HG02840 (cell line): Measurements from ENCODE around the gene EPX.
"Not testable (repeated sequence)": the region's sequence is repeated elsewhere in the genome, so short reads cannot be mapped to it uniquely, and the experiment has no call there.

Source experiments
- ATAC-seq: cut with Tn5 transposase; IDR thresholded peaks from one replicate; pipeline ENCODE4 v1.9.1; 2021; ENCODE audit warnings: mild to moderate bottlenecking, moderate library complexity, moderate number of reproducible peaks; ENCODE audit not compliant: unreplicated experiment, low FRiP score

Gene EPX

GRCh38 chr17:58192612-58193011, at the start of gene EPX:
EPX (plus strand) TSS chr17:58192726; CDS start chr17:58192847, 121 bp downstream.
- ATAC-seq, result no peak

GRCh38 chr17:58143335-58143734, 49.2 kb upstream of the EPX start:
- not testable (repeated sequence) for ATAC-seq

- ATAC-seq, result no peak
Measured at GRCh38 chr17:58144801-58145200, 47.7 kb upstream of the EPX start.

- ATAC-seq, result no peak
Measured at GRCh38 chr17:58147930-58148434, 44.5 kb upstream of the EPX start, which contains the start of gene OR4D1. OR4D1 (plus strand) TSS chr17:58148384; CDS start chr17:58155154, 6,770 bp downstream.

- ATAC-seq, result no peak
Measured at GRCh38 chr17:58148609-58149008, 43.9 kb upstream of the EPX start.

- no peak for ATAC-seq
Measured at GRCh38 chr17:58150394-58150793, 42.1 kb upstream of the EPX start.

GRCh38 chr17:58153046-58153445, 39.5 kb upstream of the EPX start:
- no peak for ATAC-seq

- no peak for ATAC-seq
Measured at GRCh38 chr17:58153671-58154070, 38.9 kb upstream of the EPX start.

GRCh38 chr17:58156839-58157803, 35.4 kb upstream of the EPX start:
- no peak for ATAC-seq

GRCh38 chr17:58158181-58158580, 34.3 kb upstream of the EPX start:
- no peak for ATAC-seq

- ATAC-seq, result no peak
Measured at GRCh38 chr17:58161566-58161965, 31.0 kb upstream of the EPX start.

GRCh38 chr17:58165981-58166380, 26.5 kb upstream of the EPX start:
- no peak for ATAC-seq

- no peak for ATAC-seq
Measured at GRCh38 chr17:58166682-58167081, 25.8 kb upstream of the EPX start, which contains the start of gene OR4D2. OR4D2 (plus strand) TSS chr17:58166982; CDS start chr17:58169656, 2,674 bp downstream.

- ATAC-seq, result no peak
Measured at GRCh38 chr17:58170622-58171021, 21.9 kb upstream of the EPX start.

GRCh38 chr17:58172369-58173071, 20.0 kb upstream of the EPX start:
- no peak for ATAC-seq

- no peak for ATAC-seq
Measured at GRCh38 chr17:58174871-58175270, 17.7 kb upstream of the EPX start.

- ATAC-seq, result no peak
Measured at GRCh38 chr17:58176200-58176599, 16.3 kb upstream of the EPX start.

- no peak for ATAC-seq
Measured at GRCh38 chr17:58181796-58182195, 10.7 kb upstream of the EPX start.

- ATAC-seq, result no peak
Measured at GRCh38 chr17:58183514-58183913, 9.0 kb upstream of the EPX start.

GRCh38 chr17:58184308-58184985, 8.1 kb upstream of the EPX start:
- ATAC-seq, result no peak
